Measurements from ENCODE around the gene CRYGC. TPM values are rescaled to one million over a fixed set of nuclear protein-coding genes. Genes with fewer than 3 reads are reported as not detected.
A peak's percentile ranks its signal among the peaks of the same experiment; 100 is the strongest.

Gene CRYGC
- total and polyA plus RNA-seq, 2 experiments from 2014 or later, result not detected

GRCh38 chr2:208175069-208175839, 45.6 kb upstream of the CRYGC start (continued):
- TF ChIP-seq CTCF (conservative IDR thresholded peaks at IDR 0.05; ENCODE audit: low read depth in 2 of 2), result peak; percentile 93 to 96
- no peak for TF ChIP-seq STAT1 (IDR thresholded peaks at IDR 0.05; ENCODE audit: unreplicated experiment)
- no peak for TF ChIP-seq JUNB (IDR thresholded peaks at IDR 0.05; ENCODE audit: unreplicated experiment)
- TF ChIP-seq NANOG (IDR thresholded peaks at IDR 0.05; ENCODE audit: borderline replicate concordance), result no peak
- no peak for TF ChIP-seq ZNF114 (CRISPR knock-in tag; IDR thresholded peaks at IDR 0.05)
- TF ChIP-seq ZNF331 (CRISPR knock-in tag; IDR thresholded peaks at IDR 0.05; ENCODE audit: low read depth), result peak; percentile 70
- no peak for TF ChIP-seq EZH2 (IDR thresholded peaks at IDR 0.05; ENCODE audit: low read depth, unreplicated experiment)

GRCh38 chr2:208174144-208174543, 44.5 kb upstream of the CRYGC start:
- Mint-ChIP-seq H3K36me3 (ENCODE audit: low read depth) (no peaks in the 10 kb centered on the region), H3K27ac (no peak overlapping the region), H3K4me1 (peaks cover 7% of the 10 kb centered on the region), H3K9me3 (no peaks in the 10 kb centered on the region), H3K4me3 (no peak overlapping the region), H3K27me3 (ENCODE audit: insufficient read depth, low read depth, poor library complexity) (peaks cover 2% of the 10 kb centered on the region)
- Histone ChIP-seq H3K27ac (ENCODE audit: low read depth) (no peak overlapping the region), H3K4me3 (no peak overlapping the region), H3K27me3 (ENCODE audit: insufficient read depth) (no peaks in the 10 kb centered on the region), H3K4me2 (no peak overlapping the region), H3K36me3 (ENCODE audit: insufficient read depth) (no peaks in the 10 kb centered on the region), H4K20me1 (replicated peaks; ENCODE audit: insufficient read depth) (no peaks in the 10 kb centered on the region), H3K4me1 (ENCODE audit: insufficient read depth) (peaks cover 3% of the 10 kb centered on the region; the same call in 1 of the 2 replicates), H2AFZ (peak overlapping the region; percentile 84), H3K9me2 (ENCODE audit: insufficient read depth) (no peaks in the 10 kb centered on the region), H3K79me2 (replicated peaks; ENCODE audit: insufficient read depth) (no peaks in the 10 kb centered on the region), H3F3A (replicated peaks; ENCODE audit: low read depth) (0 out of 2 replicates have a peak, but pooled peaks cover 3% of the 10 kb centered on the region)
- no peak for ATAC-seq
- DNase-seq (ENCODE audit: low spot score), result no peak
- TF ChIP-seq JUNB (IDR thresholded peaks at IDR 0.05; ENCODE audit: unreplicated experiment) (no peak), CREB1 (CRISPR knock-in tag; IDR thresholded peaks at IDR 0.05; ENCODE audit: low read depth) (no peak), REST (IDR thresholded peaks at IDR 0.05; ENCODE audit: unreplicated experiment) (no peak), EZH2 (IDR thresholded peaks at IDR 0.05; ENCODE audit: low read depth, unreplicated experiment) (no peak), CTCF (conservative IDR thresholded peaks at IDR 0.05; ENCODE audit: low read depth in 2 of 2) (no peak), ZNF462 (CRISPR knock-in tag; IDR thresholded peaks at IDR 0.05) (no peak)
